ENCODE results near the gene TMEM196.

TMEM196 gene

GRCh38 chr7:19675816-19676215 lies 97.6 kb downstream of the TMEM196 start:
- H3K27me3 ChIP-seq (ENCODE audit: control insufficient read depth in 1 of 2, insufficient read depth in 2 of 2, low read length in 2 of 2) = no peaks in the 10 kb centered on the region
- no peak overlapping the region for H3K4me3 ChIP-seq (ENCODE audit: low read length in 2 of 2)
- H3K27ac ChIP-seq (ENCODE audit: low read length) = no peak overlapping the region
- H3K9me3 ChIP-seq (ENCODE audit: control insufficient read depth in 2 of 2, low read length in 2 of 2) = no peaks in the 10 kb centered on the region
- no peak overlapping the region for H3K9ac ChIP-seq (ENCODE audit: low read length in 2 of 2)
- H3K36me3 ChIP-seq (ENCODE audit: control insufficient read depth in 2 of 2, insufficient read depth in 2 of 2, low read length in 2 of 2) = no peaks in the 10 kb centered on the region
- no peaks in the 10 kb centered on the region for H3K4me1 ChIP-seq (ENCODE audit: control insufficient read depth, insufficient read depth, low read length)

- no peaks in the 10 kb centered on the region for H3K9me3 ChIP-seq (ENCODE audit: control insufficient read depth in 2 of 2, low read length in 2 of 2)
- no peak overlapping the region for H3K4me3 ChIP-seq (ENCODE audit: low read length in 2 of 2)
- H3K4me1 ChIP-seq (ENCODE audit: control insufficient read depth, insufficient read depth, low read length) = no peaks in the 10 kb centered on the region
- H3K36me3 ChIP-seq (ENCODE audit: control insufficient read depth in 2 of 2, insufficient read depth in 2 of 2, low read length in 2 of 2) = no peaks in the 10 kb centered on the region
- H3K9ac ChIP-seq (ENCODE audit: low read length in 2 of 2) = no peak overlapping the region
- no peak overlapping the region for H3K27ac ChIP-seq (ENCODE audit: low read length)
- H3K27me3 ChIP-seq (ENCODE audit: control insufficient read depth in 1 of 2, insufficient read depth in 2 of 2, low read length in 2 of 2) = no peaks in the 10 kb centered on the region
Measured at GRCh38 chr7:19674266-19674960, 99.0 kb downstream of the TMEM196 start.

GRCh38 chr7:19670806-19671205 lies 102.6 kb downstream of the TMEM196 start:
- Histone ChIP-seq H3K36me3 (ENCODE audit: control insufficient read depth in 2 of 2, insufficient read depth in 2 of 2, low read length in 2 of 2) (no peaks in the 10 kb centered on the region), H3K4me1 (ENCODE audit: control insufficient read depth, insufficient read depth, low read length) (no peaks in the 10 kb centered on the region), H3K9me3 (ENCODE audit: control insufficient read depth in 2 of 2, low read length in 2 of 2) (no peaks in the 10 kb centered on the region), H3K4me3 (ENCODE audit: low read length in 2 of 2) (no peak overlapping the region), H3K27ac (ENCODE audit: low read length) (no peak overlapping the region), H3K9ac (ENCODE audit: low read length in 2 of 2) (no peak overlapping the region), H3K27me3 (ENCODE audit: control insufficient read depth in 1 of 2, insufficient read depth in 2 of 2, low read length in 2 of 2) (no peaks in the 10 kb centered on the region)

All from stomach smooth muscle (tissue), 2 donors.